GM18907 (cell line): Measurements from ENCODE around the gene RAB40C.

Source experiments
- ATAC-seq: cut with Tn5 transposase; IDR thresholded peaks from one replicate; pipeline ENCODE4 v1.9.1; 2021; ENCODE audit warnings: mild to moderate bottlenecking, moderate library complexity; ENCODE audit not compliant: unreplicated experiment

Gene RAB40C

GRCh38 chr16:610513-611381 lies 20.9 kb downstream of the RAB40C start:
- ATAC-seq = no peak

GRCh38 chr16:615122-615521 lies 25.3 kb downstream of the RAB40C start:
- ATAC-seq = no peak

GRCh38 chr16:616733-617586 lies 27.1 kb downstream of the RAB40C start:
- no peak for ATAC-seq

- no peak for ATAC-seq
Observed at GRCh38 chr16:617855-618254, 28.0 kb downstream of the RAB40C start.

- ATAC-seq = no peak
Observed at GRCh38 chr16:619476-620100, 29.7 kb downstream of the RAB40C start.

GRCh38 chr16:620700-621525 lies 31.0 kb downstream of the RAB40C start:
- no peak for ATAC-seq

GRCh38 chr16:621526-622105 lies 31.8 kb downstream of the RAB40C start:
- no peak for ATAC-seq

- ATAC-seq = no peak
Observed at GRCh38 chr16:622920-623280, 33.0 kb downstream of the RAB40C start.

GRCh38 chr16:624526-625070 lies 34.7 kb downstream of the RAB40C start:
- ATAC-seq = no peak

GRCh38 chr16:625117-625976 lies 35.5 kb downstream of the RAB40C start:
- ATAC-seq = no peak

- ATAC-seq = no peak
Observed at GRCh38 chr16:625977-626765, 36.3 kb downstream of the RAB40C start.

- no peak for ATAC-seq
Observed at GRCh38 chr16:626787-627453, 37.1 kb downstream of the RAB40C start.

GRCh38 chr16:627454-628239 lies 37.8 kb downstream of the RAB40C start:
- no peak for ATAC-seq

- no peak for ATAC-seq
Observed at GRCh38 chr16:628321-629061, 38.6 kb downstream of the RAB40C start.

- ATAC-seq = no peak
Observed at GRCh38 chr16:629185-629832, 39.4 kb downstream of the RAB40C start.

GRCh38 chr16:629833-630248 lies 40.0 kb downstream of the RAB40C start:
- no peak for ATAC-seq
